Mesenchymal stem cell (in vitro differentiated cells and primary cell): ENCODE data around the gene PARD3.

Experiments used
- DNase-seq: peaks from one replicate; pipeline ENCODE4 v3.0.0-alpha.2; 2013
- H2AFZ ChIP-seq: one replicate; pipeline ENCODE4 v1.6.1; 2013; ENCODE audit warnings: low read depth, mild to moderate bottlenecking, control low read depth, inconsistent platforms, low read length, moderate library complexity
- H2AK5ac ChIP-seq: 2 replicates; pipeline ENCODE4 v1.6.1; 2013; ENCODE audit warnings: low read length, moderate library complexity, mild to moderate bottlenecking, inconsistent platforms; ENCODE audit not compliant: severe bottlenecking
- H2BK120ac ChIP-seq: one replicate; pipeline ENCODE4 v1.6.1; 2013; ENCODE audit warnings: low read depth, mild to moderate bottlenecking, inconsistent platforms, low read length, moderate library complexity
- H2BK12ac ChIP-seq, 2 experiments: one replicate each; pipeline ENCODE4 v1.6.1; 2013; ENCODE audit warnings: inconsistent platforms in 2 of 2, low read length in 2 of 2, mild to moderate bottlenecking in 2 of 2, moderate library complexity in 2 of 2, control low read depth in 1 of 2
- H2BK15ac ChIP-seq: one replicate; pipeline ENCODE4 v1.6.1; 2013; ENCODE audit warnings: mild to moderate bottlenecking, low read depth, inconsistent platforms; ENCODE audit not compliant: poor library complexity, severe bottlenecking
- H2BK5ac ChIP-seq: 2 replicates; pipeline ENCODE4 v1.6.1; 2013; ENCODE audit warnings: low read depth, mild to moderate bottlenecking, low read length, control low read depth, inconsistent platforms; ENCODE audit not compliant: poor library complexity, severe bottlenecking
- H3K14ac ChIP-seq, 2 experiments: one replicate each; pipeline ENCODE4 v1.6.1; 2013; ENCODE audit warnings: inconsistent platforms in 2 of 2, low read length in 2 of 2, control low read depth in 1 of 2, mild to moderate bottlenecking in 1 of 2, moderate library complexity in 1 of 2
- H3K18ac ChIP-seq, 2 experiments: one replicate each; pipeline ENCODE4 v1.6.1; 2013; ENCODE audit warnings: inconsistent platforms in 2 of 2, low read length in 2 of 2, control low read depth in 1 of 2, low read depth in 1 of 2, mild to moderate bottlenecking in 1 of 2
- H3K23ac ChIP-seq, 2 experiments: one replicate each; pipeline ENCODE4 v1.6.1; 2013; ENCODE audit warnings: inconsistent platforms in 2 of 2, low read length in 2 of 2, mild to moderate bottlenecking in 2 of 2, moderate library complexity in 2 of 2, control low read depth in 1 of 2
- H3K27ac ChIP-seq: 2 replicates; pipeline ENCODE4 v1.5.1; 2013; ENCODE audit warnings: mild to moderate bottlenecking, moderate library complexity, low read length, control low read depth, inconsistent platforms; ENCODE audit not compliant: poor library complexity, severe bottlenecking
- H3K27me3 ChIP-seq, 2 experiments: 2 replicates each; pipeline versions ENCODE4 v1.6.1 to v1.7.0; 2013; ENCODE audit warnings: low read length in 2 of 2, mild to moderate bottlenecking in 2 of 2, moderate library complexity in 2 of 2, control low read depth in 1 of 2, inconsistent platforms in 1 of 2; ENCODE audit not compliant: control insufficient read depth in 1 of 2, insufficient read depth in 1 of 2
- H3K36me3 ChIP-seq, 2 experiments: 2 replicates each; pipeline versions ENCODE4 v1.6.1 to v1.7.0; 2013; ENCODE audit warnings: low read length in 2 of 2, control low read depth in 1 of 2, inconsistent platforms in 1 of 2, low read depth in 1 of 2, mild to moderate bottlenecking in 1 of 2; ENCODE audit not compliant: insufficient read depth in 2 of 2, control insufficient read depth in 1 of 2
- H3K4ac ChIP-seq, 2 experiments: one replicate each; pipeline ENCODE4 v1.6.1; 2013; ENCODE audit warnings: inconsistent platforms in 2 of 2, low read length in 2 of 2, mild to moderate bottlenecking in 2 of 2, moderate library complexity in 2 of 2, control low read depth in 1 of 2, low read depth in 1 of 2
- H3K4me1 ChIP-seq: 2 replicates; pipeline ENCODE4 v1.6.1; 2013; ENCODE audit warnings: low read depth, low read length, control low read depth; ENCODE audit not compliant: control insufficient read depth, insufficient read depth
- H3K4me2 ChIP-seq: 2 replicates; pipeline ENCODE4 v1.6.1; 2013; ENCODE audit warnings: low read length, mild to moderate bottlenecking, inconsistent platforms; ENCODE audit not compliant: poor library complexity, severe bottlenecking
- H3K4me3 ChIP-seq, 2 experiments: 2 replicates each; pipeline versions ENCODE4 v1.5.1 to v1.7.0; 2013; ENCODE audit warnings: low read length in 2 of 2, mild to moderate bottlenecking in 2 of 2, control low read depth in 1 of 2, low read depth in 1 of 2; ENCODE audit not compliant: insufficient read depth in 1 of 2
- H3K79me1 ChIP-seq: replicated peaks from 2 replicates; pipeline ENCODE4 v1.6.1; 2013; ENCODE audit warnings: mild to moderate bottlenecking, control low read depth, low read length, inconsistent platforms; ENCODE audit not compliant: poor library complexity, severe bottlenecking
- H3K9ac ChIP-seq: 2 replicates; pipeline ENCODE4 v1.7.0; 2013; ENCODE audit warnings: mild to moderate bottlenecking, low read length, moderate library complexity
- H3K9me3 ChIP-seq: 2 replicates; pipeline ENCODE4 v1.7.0; 2013; ENCODE audit warnings: mild to moderate bottlenecking, low read length; ENCODE audit not compliant: control insufficient read depth
- H4K8ac ChIP-seq: one replicate; pipeline ENCODE4 v1.6.1; 2013; ENCODE audit warnings: inconsistent platforms, mild to moderate bottlenecking, low read length, moderate library complexity
- H4K91ac ChIP-seq: one replicate; pipeline ENCODE4 v1.6.1; 2013; ENCODE audit warnings: mild to moderate bottlenecking, low read length, inconsistent platforms
- WGBS: methylation state at CpG from one replicate; pipeline ENCODE4 v1.1.7; 2013; ENCODE audit warnings: mixed read lengths; 5-methylcytosine and 5-hydroxymethylcytosine counted together

PARD3 gene

GRCh38 chr10:34247560-34247959 is 567.5 kb downstream of the PARD3 start:
- Histone ChIP-seq H3K36me3 (peaks cover 0 to 5% of the 10 kb centered on the region in 2 experiments), H3K4me1 (peaks cover 9% of the 10 kb centered on the region), H2BK5ac (no peak overlapping the region), H3K27me3 (no peaks in the 10 kb centered on the region), H3K9ac (no peak overlapping the region), H2BK15ac (no peak overlapping the region), H4K8ac (no peak overlapping the region), H3K18ac (no peak overlapping the region), H2AK5ac (no peak overlapping the region), H2BK120ac (no peak overlapping the region), H3K9me3 (no peaks in the 10 kb centered on the region), H3K23ac (no peak overlapping the region), H3K4ac (no peak overlapping the region), H2AFZ (no peak overlapping the region), H3K4me2 (no peak overlapping the region), H3K14ac (no peak overlapping the region), H3K4me3 (no peak overlapping the region), H3K79me1 (peaks cover 18% of the 10 kb centered on the region), H2BK12ac (no peak overlapping the region), H4K91ac (no peak overlapping the region), H3K27ac (no peak overlapping the region)
- WGBS = 72% methylated on average over 1 of the region's 3 CpGs
- DNase-seq = no peak

- peak; percentile 77 for DNase-seq
- H3K23ac ChIP-seq = no peak overlapping the region
- peak overlapping the region; percentile 19 for H4K8ac ChIP-seq
- H3K79me1 ChIP-seq = peaks cover 26% of the 10 kb centered on the region
- whole genome bisulfite sequencing = 37% methylated on average over 7 of the region's 9 CpGs
- no peak overlapping the region for H4K91ac ChIP-seq
- H3K9me3 ChIP-seq = no peaks in the 10 kb centered on the region
- H3K14ac ChIP-seq = no peak overlapping the region
- no peak overlapping the region for H3K4ac ChIP-seq
- no peaks in the 10 kb centered on the region for H3K27me3 ChIP-seq
- H3K4me1 ChIP-seq = peaks cover 6% of the 10 kb centered on the region
- peaks cover 0 to 11% of the 10 kb centered on the region in 2 experiments for H3K36me3 ChIP-seq
- no peak overlapping the region for H3K9ac ChIP-seq
- no peak overlapping the region for H2BK5ac ChIP-seq
- no peak overlapping the region for H2AFZ ChIP-seq
- no peak overlapping the region for H2BK12ac ChIP-seq
- H3K27ac ChIP-seq = no peak overlapping the region
- no peak overlapping the region for H3K18ac ChIP-seq
- no peak overlapping the region for H3K4me2 ChIP-seq
- H3K4me3 ChIP-seq = no peak overlapping the region
- H2BK15ac ChIP-seq = no peak overlapping the region
- H2AK5ac ChIP-seq = no peak overlapping the region
- H2BK120ac ChIP-seq = no peak overlapping the region
These were observed 570.2 kb downstream of the PARD3 start for GRCh38 chr10:34244756-34245484.

- DNase-seq = no peak
These were observed 573.7 kb downstream of the PARD3 start for GRCh38 chr10:34241226-34242000.

GRCh38 chr10:34240039-34240438 is 575.1 kb downstream of the PARD3 start:
- H3K27me3 ChIP-seq = no peaks in the 10 kb centered on the region
- no peak overlapping the region for H3K4me3 ChIP-seq
- H3K18ac ChIP-seq = no peak overlapping the region
- no peak overlapping the region for H2BK5ac ChIP-seq
- peaks cover 2% of the 10 kb centered on the region for H3K4me1 ChIP-seq
- no peak overlapping the region for H4K8ac ChIP-seq
- 98% methylated on average over 7 of the region's 7 CpGs for WGBS
- no peak overlapping the region for H2AFZ ChIP-seq
- H3K27ac ChIP-seq = no peak overlapping the region
- H3K4ac ChIP-seq = no peak overlapping the region
- H2BK120ac ChIP-seq = no peak overlapping the region
- H3K23ac ChIP-seq = no peak overlapping the region
- DNase-seq = no peak
- H3K9me3 ChIP-seq = no peaks in the 10 kb centered on the region
- no peak overlapping the region for H2AK5ac ChIP-seq
- H3K4me2 ChIP-seq = no peak overlapping the region
- H3K79me1 ChIP-seq = peaks cover 17% of the 10 kb centered on the region
- no peak overlapping the region for H3K14ac ChIP-seq
- H3K9ac ChIP-seq = peak overlapping the region; percentile 3
- H4K91ac ChIP-seq = no peak overlapping the region
- no peak overlapping the region for H2BK12ac ChIP-seq
- H3K36me3 ChIP-seq = peaks cover 0 to 11% of the 10 kb centered on the region in 2 experiments
- no peak overlapping the region for H2BK15ac ChIP-seq

More at GRCh38 chr10:34241226-34242000, 573.7 kb downstream of the PARD3 start:
- Histone ChIP-seq H3K23ac (no peak overlapping the region), H2AFZ (no peak overlapping the region), H3K9me3 (no peaks in the 10 kb centered on the region), H3K36me3 (peaks cover 0 to 11% of the 10 kb centered on the region in 2 experiments), H3K27me3 (no peaks in the 10 kb centered on the region), H3K4me1 (peaks cover 2% of the 10 kb centered on the region), H3K27ac (no peak overlapping the region), H2AK5ac (no peak overlapping the region), H2BK12ac (peak overlapping the region; percentile 20 to 89), H3K4me2 (no peak overlapping the region), H3K4me3 (no peak overlapping the region), H3K4ac (peak overlapping the region; percentile 29 to 48), H2BK15ac (no peak overlapping the region), H3K9ac (no peak overlapping the region), H3K18ac (peak overlapping the region; percentile 35 to 51), H3K14ac (peak overlapping the region in 1 of 2 experiments; percentile 62), H3K79me1 (peaks cover 24% of the 10 kb centered on the region), H2BK5ac (no peak overlapping the region), H4K8ac (peak overlapping the region; percentile 86), H2BK120ac (no peak overlapping the region), H4K91ac (peak overlapping the region; percentile 76)
- WGBS = 95% methylated on average over 9 of the region's 10 CpGs
